HG03354 (cell line): Measurements from ENCODE around the gene IL18RAP.

Source experiments
- ATAC-seq: cut with Tn5 transposase; IDR thresholded peaks from one replicate; pipeline ENCODE4 v1.9.1; 2021; ENCODE audit warnings: mild to moderate bottlenecking; ENCODE audit not compliant: unreplicated experiment, poor library complexity, severe bottlenecking

The IL18RAP gene, protein sequence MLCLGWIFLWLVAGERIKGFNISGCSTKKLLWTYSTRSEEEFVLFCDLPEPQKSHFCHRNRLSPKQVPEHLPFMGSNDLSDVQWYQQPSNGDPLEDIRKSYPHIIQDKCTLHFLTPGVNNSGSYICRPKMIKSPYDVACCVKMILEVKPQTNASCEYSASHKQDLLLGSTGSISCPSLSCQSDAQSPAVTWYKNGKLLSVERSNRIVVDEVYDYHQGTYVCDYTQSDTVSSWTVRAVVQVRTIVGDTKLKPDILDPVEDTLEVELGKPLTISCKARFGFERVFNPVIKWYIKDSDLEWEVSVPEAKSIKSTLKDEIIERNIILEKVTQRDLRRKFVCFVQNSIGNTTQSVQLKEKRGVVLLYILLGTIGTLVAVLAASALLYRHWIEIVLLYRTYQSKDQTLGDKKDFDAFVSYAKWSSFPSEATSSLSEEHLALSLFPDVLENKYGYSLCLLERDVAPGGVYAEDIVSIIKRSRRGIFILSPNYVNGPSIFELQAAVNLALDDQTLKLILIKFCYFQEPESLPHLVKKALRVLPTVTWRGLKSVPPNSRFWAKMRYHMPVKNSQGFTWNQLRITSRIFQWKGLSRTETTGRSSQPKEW

DNA sequence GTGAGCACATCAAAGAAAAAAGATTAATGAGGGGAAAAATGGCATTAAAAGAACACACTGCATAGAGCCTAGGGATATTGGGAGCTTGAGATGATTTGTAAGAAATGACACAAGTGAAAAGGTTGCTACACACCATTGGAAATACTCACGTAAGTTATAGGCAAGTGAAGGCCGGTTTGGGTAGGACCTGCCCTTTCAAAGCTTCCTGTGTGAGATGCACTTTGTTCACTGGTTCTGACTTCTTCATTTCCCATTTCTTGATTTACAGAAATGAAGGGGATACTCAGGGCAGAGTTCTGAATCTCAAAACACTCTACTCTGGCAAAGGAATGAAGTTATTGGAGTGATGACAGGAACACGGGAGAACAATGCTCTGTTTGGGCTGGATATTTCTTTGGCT, at the start of gene IL18RAP:
Gene IL18RAP (plus strand): TSS at position 251 of the 400 bp plus-strand sequence. CDS start 118 bp downstream, at position 369.
- ATAC-seq: no peak

DNA sequence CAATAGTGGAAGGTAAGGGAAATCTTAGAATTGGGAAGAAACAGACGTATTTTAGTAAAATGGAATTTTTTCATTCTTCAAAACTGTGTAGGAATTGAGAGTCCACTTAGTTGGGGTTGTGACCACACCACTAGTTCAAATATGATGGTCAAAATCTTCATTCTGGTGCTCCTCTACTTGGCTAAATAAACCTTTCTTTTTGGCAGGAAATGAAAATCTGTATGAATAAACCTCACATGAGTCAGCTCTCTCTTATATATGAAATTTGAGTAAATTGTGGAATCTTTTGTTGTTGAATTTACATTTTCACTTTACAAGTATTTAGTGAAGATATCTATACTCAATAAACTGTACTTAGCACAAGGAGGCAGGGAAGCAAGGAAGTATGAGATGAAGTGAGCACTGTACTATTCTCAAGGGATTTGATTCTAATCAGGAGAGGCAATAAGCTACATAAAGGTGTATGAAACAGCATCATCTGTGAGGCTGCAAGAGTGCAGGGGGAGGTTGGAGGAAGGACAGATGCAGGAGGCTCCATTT, 46.8 kb upstream of the IL18RAP start:
- no peak for ATAC-seq

DNA sequence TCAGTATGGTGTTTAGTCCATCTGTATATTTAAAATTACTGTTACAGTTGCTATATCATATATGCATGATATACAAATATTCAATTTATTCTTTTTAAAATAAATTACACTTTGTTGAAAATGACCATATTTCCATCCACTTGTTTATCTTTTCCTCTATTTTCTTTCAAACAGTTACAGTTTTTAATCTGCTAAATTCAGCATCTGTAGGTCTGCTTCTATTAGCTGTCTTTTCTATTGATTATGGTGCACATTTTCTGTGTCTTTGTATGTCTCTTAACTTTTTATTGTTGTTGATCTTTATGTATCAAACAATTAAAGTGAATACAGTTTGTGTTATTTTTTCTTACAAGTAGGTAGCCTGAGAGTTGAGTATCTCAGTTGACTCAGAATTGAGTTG, 39.2 kb upstream of the IL18RAP start:
- no peak for ATAC-seq

DNA sequence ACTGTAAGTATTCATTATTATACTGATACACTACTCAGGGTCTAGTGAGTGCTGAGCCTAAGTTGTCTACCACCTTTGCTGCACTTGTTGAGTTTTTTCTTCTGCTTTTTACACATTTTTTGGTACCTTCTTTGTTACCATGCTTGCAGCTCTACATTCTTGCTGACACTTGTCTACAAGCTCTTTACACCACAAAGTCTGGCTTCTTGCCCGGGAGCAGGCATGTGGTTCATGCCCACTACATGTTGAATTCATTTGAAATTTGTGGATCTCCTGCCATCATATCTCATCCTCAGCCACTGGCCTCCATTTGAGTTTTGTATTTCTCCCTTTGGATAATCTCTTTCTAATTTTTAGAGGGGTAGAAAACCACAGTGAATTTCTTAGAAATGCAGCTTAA, 37.4 kb upstream of the IL18RAP start:
- no peak for ATAC-seq

DNA sequence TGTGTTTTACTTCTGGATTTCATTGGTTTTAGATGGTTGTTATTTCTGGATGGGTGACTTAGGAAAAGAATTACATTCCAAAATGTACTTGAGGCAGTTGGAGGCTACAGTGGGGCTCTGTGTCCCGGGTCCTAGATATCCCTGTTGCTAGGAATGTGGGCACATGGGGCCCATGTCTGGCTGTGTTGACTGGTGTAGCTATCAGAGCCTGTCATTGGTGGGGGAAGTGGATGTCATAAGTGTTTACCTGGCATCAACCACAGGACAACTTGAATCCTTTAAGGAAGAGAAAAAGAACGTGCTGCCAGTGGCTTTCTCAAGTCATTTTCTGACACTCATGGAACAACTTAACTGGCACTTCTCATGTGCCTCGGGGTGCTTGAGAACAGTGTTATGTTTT, 37.0 kb upstream of the IL18RAP start:
- ATAC-seq: no peak

DNA sequence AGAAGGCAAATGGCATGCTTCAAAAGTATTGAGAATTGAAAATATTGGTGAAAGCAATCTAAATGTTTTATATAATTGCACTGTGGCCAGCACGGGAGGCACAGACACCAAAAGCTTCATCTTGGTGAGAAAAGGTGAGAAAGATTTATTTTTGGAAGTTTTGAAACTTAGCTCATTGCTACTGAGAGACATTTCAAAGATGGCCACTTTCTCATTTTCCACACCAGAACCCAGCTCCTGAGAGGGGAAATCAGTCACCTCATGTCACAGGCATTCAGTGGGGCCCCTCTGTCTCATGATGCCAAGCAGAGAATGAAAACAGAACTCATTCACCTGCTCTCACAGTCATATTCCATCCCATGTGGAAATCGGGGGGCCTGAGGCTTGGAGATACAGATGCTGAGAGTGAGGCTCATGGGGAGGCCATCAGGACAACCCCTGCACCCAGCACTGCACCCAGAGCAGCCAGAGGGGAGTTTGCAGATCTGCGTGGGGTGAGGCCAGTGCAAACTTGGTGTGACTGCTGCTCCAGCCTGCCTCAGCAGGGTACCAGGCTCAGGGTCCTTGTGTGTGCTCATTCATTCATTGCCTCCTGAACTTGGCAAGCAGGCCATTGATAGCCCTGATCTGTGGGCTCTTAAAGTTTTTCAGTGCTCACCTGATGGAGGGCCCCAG, 36.0 kb upstream of the IL18RAP start:
- no peak for ATAC-seq

DNA sequence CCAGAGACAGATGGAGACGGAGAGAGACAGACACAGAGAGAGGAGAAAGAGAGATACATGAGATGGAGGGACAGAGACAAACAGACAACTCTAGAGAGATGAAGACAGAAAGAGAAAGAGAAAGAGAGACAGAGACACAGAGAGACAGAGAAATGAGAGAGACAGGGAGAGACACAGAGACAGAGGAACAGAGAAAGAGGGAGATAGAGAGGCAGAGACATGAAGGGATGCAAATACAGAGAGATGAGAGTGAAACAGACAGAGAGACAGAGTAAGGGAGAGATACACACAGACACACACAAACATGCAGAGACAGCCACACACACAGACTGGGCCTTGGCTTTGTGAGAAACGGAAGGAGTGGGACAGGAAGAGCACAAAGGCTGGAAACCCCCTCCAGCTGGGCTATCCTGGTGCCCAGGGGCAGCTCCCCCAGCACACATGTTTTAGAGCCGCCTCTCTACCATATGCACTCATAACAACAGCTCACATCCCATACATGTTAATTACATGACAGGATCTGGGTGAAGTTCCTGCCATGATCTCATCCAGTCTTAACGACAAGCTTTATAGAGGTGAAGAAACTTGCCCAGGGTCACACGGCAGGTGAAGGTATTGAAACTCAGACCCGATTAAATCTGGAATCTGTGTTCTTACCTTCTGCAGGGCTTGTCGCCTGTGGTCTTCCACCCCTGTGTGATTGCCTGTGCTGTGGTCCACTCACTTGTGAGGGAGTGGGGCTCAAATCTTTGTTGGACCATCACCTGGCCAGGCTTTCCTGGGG, 35.0 kb upstream of the IL18RAP start:
- ATAC-seq: peak; percentile 56

DNA sequence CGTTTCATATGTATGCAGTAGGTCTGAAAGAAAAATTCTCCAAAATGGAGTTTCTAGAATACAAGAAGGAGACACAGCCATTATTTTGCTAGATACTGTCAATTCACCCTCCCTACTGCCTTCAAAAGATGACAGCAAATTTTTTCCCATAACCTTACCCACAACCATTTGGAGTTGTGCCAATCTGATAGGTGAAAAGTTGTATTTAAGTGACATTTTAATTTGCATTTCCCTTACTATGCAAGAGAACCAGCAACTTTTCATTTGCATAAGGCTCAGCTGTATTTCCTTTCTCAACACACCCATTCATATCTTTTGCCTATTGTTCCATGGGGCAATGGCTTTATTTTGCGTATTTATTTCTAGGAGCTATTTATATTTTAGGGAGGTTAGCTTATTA, 31.4 kb upstream of the IL18RAP start:
- ATAC-seq: no peak

DNA sequence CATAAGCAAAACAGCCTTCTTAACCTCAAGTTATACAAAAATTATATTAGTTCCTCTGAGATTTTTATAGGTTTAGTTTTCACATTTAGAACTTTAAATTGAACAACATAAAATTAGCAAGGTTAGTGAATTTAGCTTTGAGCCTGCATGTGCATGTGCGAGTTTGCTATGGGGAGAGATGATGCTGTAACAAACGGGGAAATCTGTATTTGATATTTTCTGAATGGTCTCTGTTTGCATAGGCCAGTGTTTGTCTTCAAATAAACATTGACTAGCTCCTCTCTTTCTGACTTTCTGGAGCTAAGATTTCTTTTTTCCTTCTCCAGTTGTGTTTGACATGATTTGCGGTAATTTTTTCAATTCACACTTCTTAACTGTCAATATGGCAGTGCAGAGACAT, 30.9 kb upstream of the IL18RAP start:
- no peak for ATAC-seq

DNA sequence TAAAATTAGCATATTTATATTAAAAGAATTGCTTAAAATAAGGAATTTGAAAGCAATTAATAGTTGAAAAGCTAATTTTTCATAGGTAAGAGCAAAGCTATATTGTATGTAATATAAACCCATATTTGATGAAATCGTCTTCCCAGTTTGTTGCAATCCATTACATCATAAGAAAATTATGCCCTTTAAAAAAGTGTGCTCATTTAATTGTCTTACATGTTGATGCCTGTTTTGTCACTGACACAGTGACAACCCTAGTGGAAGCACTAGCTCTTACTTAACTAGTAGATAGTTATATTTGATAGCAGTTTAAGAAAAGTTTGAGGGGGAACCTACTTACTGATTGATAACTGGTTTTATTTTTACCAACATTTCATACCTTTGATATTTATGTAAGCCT, 30.0 kb upstream of the IL18RAP start:
- ATAC-seq: no peak

DNA sequence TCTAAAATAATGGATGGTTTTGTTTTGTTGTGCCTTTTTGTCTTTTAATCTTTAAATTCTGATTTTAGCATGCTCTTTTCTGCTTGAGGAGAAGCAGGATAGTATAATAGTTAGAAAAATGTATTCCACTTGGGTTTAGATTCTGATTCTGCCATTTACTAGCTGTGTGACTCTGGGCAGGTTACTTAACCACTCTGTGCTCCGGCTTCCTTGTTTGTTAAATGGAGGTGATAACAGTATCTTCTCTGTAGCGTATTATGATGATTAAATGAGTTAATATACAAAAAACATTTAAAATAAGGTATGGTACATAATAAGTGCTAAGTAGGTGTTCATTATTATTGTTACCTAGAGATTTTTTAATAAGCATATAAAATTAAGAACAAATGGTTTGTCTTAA, 26.9 kb upstream of the IL18RAP start:
- ATAC-seq: no peak

DNA sequence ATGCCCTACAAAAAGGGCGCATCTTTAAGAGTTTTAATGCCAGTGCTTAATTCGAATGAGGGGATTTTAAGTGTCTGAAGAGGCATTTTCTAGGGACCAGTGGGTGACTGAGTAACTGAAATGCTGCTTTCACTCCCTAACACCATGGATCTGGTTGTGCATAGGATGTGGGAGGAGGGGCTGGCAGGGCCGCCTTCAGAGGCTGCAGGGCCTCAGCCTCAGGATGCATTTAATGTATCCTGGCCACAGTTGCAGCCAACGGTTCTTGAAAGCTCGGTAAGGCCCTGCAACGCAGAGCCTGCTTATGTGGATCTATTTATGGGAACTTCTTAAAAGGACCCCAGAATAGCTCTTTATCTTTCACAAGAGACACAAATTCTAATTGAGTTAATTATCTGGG, 25.8 kb upstream of the IL18RAP start:
- no peak for ATAC-seq

DNA sequence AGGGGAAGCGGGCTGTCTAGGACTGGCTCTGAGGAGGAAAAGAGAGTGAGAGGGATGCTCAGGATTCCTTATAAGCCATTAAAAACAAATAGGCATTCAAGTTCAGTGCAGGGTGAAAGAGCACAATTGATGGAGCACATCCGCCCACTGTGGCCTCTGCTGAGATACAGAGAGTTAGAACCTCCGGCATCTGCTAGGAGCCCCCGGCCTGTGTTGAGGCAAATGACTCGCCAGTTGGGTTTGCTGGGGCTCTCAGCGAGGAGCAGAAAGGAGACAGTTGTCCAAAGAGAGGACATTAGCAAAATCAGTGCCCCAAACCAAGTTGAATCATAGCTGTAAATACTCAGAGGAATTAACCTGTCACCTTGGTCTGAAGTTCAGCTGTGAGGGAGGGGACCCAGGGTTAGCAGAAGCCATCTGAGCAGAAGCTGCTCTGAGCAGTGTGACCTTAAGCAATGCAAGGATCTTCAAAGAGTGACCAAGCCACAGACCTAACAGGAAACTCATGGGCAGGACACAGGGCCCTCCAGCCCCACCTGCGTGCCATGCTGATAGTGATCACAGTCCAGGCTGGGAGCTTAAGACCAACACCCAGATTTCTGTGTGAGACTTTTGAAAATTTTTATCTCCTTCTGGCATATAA, 23.3 kb upstream of the IL18RAP start:
- ATAC-seq: no peak

DNA sequence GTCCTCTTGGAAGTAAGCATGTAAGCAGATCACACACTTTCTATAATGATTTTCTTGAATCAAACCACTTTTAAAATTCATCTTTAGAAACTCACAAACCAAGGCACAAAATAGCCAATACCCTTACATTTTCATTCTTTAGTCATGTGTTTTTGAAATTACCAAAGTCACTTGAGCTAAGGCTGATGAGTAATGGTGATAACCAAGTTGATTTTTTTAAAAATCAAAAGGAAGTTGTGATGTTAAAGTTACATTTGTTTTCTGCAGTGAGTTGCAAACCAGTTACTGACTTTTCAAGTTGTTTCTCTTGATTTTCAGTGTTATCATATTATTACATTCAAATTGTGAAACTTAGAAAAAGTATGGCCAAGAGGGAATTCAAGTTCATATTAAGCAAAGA, 21.5 kb upstream of the IL18RAP start:
- ATAC-seq: no peak

DNA sequence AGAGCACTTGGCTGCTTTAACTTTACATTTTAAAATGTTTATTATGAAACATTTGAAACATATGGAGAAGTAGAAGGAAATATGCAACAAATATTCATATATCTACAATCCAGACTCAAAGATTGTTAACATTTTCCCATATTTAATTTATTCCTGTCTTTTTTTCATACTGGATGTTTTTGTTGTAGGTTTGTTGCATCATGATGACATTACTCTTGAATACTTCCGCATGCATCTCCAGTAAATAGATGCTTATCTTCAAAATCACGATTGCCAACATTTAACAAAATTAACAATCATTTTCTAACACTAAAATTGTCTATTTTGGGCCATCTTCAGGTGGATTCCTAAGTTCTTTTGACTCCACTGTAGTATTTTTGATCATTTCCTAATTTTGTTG, 21.1 kb upstream of the IL18RAP start:
- ATAC-seq: no peak

DNA sequence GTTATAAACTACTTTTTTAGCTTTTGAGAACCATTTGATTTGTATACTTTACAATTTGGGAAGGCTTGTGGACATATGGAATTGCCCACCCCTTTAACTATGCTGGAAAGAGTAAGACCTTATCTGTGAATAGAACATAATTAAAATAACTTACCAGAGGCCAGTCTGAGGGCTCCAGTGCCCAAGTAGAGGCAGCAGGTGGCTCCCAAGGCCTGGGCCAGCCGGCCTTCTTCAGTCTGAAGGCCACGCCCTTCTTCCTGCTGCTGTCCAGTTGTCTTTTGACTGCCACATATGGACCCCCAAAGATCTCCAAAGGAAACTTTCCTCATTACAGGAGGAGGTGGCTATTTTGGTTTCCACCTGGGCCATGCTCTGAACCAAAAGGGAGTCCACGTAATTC, 12.0 kb upstream of the IL18RAP start:
- ATAC-seq: no peak

DNA sequence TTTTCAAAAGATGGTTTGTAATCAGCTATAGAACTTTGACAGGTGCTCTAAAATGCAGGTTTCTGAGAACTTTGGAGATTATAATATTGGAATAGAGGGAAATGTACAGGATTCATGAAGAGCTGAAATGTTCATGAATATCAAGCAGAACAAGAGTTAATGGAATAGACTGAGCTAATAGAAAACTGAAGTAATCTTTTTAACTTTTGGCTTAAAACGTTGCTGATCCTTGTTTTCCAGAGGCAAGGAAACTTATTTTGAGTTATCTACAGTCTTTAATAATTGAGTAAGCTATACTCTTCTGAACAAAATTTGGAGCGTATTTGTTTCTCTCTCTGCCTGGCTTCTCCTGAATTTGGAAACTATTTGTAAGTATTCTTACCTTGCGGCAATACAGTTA, 10.8 kb upstream of the IL18RAP start:
- ATAC-seq: no peak

DNA sequence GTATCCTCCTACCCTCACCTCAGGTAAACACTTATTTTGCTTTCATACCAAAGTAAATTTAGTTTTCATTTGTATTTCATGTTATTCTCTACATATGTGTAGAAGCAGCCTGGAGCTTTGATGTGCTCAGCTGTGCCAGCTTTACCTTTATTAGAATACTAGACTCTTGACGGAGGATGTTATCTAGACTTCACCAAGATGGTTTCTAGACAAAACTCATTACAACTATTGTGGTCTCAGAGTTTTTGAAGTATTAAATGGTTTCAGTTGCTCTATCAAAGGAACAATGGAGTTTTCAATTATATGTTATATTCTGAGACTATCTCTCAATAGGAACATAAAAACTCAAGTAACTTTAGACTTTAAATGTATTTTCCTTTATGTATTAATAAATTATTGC, 5.0 kb upstream of the IL18RAP start:
- peak; percentile 78 for ATAC-seq

DNA sequence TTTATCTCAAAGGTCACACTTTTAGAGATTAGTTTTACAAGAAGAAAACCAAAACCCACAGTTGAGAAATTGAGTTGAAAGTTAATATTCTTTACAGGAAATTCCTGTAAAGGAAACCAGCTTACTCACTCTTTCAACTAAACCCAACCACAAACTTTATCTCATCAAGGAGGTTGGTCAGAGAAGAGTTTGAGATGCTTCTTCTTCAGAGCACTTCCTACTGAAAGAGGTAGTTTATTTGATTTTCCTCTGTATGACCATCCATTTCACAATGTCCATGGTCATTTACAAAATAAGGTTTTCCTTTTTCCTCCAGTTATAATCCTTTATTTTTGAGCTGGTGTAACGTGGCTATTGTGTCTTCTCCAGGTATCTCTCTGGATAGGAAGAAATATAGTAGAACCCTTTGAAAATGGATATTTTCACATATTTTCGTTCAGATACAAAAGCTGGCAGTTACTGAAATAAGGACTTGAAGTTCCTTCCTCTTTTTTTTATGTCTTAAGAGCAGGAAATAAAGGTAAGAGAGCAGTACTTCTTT, 4.5 kb upstream of the IL18RAP start:
- peak; percentile 87 for ATAC-seq
